Activated CD4-positive, alpha-beta T cell treated with anti-CD3 and anti-CD28 coated beads for 24 hours (primary cell): ENCODE measurements around the gene DARS1.
A peak's percentile ranks its signal among the peaks of the same experiment; 100 is the strongest.
"Not testable (repeated sequence)": the region's sequence is repeated elsewhere in the genome, so short reads cannot be mapped to it uniquely, and the experiment has no call there.

Experiments
- DNase-seq, 2 donors: peaks; one replicate each; pipeline ENCODE4 v3.0.0-alpha.2; 2020; ENCODE audit warnings: low read depth in 2 of 2

Gene DARS1

GRCh38 chr2:135945526-135945925 is 39.9 kb downstream of the DARS1 start:
- no peak for DNase-seq

DNA sequence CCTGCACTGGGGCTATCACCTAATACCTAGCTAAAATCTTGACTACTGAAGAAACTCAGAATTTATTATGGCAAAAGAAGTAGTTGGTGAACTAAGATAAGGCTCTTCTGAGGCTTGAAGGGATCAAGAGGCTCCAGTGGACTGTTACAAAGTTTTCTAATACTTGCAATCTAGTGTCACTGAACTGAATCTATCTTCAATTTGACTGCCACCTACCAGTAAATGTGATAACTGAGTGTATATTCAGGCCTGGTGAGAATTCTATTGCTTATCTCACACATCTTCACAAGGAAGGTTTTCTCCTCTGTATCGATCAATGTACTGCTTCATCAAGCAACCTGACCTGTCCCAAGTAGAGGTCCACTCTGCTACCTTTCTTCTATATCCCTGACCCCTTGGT is 40.8 kb downstream of the DARS1 start:
- DNase-seq, result no peak

GRCh38 chr2:135942936-135943688 is 42.3 kb downstream of the DARS1 start:
- DNase-seq, result no peak

DNA sequence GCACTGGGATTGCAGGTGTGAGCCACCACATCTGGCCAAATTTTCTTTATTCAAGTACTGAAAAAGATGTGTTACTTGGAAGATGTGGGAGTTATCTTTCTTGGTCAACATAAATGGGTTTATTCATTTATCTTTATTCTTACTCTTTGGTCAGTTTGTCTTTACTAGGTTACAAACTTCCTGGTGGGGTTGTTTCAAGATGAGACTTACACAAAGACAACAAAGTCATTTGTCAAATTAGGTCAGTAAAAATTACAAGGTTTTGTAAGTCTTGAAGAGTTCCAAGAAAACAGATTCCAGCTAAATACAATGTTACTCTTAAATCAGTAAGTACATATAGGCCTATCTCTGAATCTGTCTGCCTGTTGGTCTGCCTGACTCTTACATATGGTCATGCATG is 48.9 kb downstream of the DARS1 start:
- DNase-seq, result no peak

- no peak for DNase-seq
These were observed 49.5 kb downstream of the DARS1 start for GRCh38 chr2:135935914-135936313.

DNA sequence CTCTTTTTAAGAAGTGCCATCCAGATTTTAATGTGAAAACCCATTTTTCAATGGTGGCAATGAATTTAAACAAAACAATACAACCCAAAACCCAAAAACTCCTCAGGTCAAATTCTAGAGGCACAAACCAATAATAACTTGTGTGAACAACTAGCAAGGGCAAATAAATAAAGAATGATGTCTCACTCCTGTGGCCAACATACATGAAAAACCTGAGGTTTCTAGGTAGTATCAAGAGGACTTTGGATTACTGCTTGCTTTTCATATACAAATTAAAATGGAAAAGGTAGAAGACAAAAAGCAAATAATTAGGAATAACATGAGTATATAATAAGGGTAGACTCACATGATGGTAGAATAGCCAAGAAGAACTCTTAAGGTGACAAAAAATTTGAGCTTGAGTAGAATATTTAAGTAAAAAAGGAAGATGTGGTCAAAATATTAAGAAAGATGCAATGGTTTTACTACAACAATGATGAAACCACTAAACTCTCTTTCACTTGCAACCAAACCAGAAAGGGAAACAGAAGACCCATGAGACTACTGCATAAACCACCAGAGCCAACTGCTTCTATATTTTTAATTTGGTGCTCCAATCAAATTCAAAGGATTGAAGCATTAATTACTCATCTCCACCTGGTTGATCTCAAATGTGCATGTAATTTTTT is 53.5 kb downstream of the DARS1 start:
- DNase-seq, result no peak

DNA sequence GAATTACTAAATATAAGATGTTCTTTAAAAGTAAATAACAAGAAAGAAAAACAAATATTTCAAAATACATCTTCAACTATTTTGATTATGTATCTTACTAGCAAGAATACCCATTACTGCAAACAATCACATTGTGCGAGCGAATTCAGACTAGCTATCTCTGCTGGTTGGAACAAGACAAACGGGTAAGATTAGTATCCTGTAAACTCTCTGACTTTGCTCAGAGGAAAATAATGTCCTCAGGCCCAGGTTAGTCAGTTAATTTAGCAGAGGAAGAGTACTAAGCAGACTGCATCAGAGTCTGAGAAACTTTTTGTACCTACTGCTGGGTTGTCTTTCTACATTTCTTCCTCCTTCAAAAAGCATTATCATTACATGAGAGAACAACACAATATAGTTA is 58.8 kb downstream of the DARS1 start:
- DNase-seq, result no peak

- no peak for DNase-seq
These were observed 59.9 kb downstream of the DARS1 start for GRCh38 chr2:135925571-135925970.

DNA sequence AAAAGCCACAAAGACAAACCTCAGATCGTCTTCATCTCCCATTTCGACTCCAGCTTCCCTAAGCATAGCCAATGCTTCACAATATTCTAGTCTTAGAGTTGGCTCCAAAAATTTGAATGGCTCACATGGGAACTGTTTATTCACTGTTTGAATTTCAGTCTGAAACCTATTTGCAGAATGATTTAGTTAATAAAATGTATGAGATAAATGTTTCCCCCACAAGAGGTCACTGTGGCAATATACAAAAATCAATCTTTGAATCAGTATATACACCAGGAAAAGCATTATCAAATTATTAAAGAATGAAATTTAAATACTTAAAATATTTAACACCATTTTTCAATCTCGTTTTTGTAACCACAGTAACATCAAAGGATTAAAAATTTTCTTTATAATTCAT is 69.2 kb downstream of the DARS1 start:
- peak in 1 of 2 donors; percentile 6 for DNase-seq

DNA sequence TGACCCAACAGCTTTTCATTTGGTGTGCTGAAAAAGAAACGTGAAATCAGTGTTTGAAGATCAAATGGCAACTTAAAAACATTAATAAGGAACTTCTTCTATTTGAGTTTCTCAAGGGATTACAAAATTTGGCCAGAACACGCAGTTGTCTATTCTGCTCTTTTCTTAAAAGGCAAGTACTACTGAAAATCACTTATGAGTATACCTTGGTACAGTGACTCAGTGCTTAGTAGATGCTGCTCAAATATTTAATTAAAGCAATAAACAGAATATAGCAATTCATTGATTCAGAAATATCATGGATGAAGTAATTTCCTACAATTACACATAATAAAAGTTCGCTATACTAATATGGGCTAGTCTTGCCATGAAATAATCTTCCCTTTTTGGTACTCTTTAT is 70.9 kb downstream of the DARS1 start:
- no peak for DNase-seq

DNA sequence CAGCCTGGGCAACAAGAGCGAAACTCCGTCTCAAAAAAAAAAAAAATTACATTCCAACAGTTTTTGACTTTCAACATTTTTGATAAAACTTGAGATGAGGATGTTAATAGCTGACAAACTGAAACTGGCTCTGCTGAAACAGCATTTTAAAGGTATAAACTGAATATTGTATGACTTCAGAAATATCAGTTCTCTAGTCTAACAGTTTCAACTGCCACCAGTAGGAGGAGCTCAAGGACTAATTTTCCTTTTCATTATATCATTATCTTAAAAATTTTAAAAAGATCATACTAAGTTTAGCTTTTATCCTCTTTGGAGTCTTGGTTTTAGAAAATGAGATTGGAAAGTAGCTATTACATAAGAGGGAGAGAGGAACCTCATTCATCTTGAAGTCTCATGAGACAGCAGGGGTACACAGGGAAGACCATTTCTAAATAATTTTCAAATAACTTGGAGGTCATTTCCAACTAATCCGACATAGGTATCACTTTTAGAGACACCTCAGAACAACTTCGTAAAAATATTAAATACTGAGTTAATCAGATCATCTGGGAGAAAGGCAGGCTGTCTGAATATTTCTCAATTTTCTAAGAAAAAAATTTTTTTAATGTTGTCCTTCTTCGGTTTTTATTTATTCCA is 71.6 kb downstream of the DARS1 start:
- DNase-seq, result peak in 1 of 2 donors; percentile 52

GRCh38 chr2:135909976-135910375 is 75.5 kb downstream of the DARS1 start:
- no peak for DNase-seq

DNA sequence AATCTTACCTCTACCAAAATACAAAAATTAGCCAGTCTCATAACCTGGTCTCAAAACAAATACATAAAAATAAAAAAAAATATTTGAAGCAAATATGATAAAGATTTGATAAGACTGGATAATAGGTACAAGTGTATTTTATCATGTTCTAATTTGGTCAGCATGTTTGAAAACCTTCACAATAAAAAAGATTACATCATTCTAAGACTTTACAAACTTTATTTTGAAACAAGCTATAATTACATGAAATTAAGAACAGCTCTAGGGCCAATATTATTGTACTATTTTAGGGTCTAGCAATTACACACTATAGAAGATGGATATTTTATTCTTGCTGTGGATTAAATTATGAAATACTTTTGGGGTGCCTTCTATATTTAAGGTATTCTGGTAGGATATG is 79.7 kb downstream of the DARS1 start:
- no peak for DNase-seq

DNA sequence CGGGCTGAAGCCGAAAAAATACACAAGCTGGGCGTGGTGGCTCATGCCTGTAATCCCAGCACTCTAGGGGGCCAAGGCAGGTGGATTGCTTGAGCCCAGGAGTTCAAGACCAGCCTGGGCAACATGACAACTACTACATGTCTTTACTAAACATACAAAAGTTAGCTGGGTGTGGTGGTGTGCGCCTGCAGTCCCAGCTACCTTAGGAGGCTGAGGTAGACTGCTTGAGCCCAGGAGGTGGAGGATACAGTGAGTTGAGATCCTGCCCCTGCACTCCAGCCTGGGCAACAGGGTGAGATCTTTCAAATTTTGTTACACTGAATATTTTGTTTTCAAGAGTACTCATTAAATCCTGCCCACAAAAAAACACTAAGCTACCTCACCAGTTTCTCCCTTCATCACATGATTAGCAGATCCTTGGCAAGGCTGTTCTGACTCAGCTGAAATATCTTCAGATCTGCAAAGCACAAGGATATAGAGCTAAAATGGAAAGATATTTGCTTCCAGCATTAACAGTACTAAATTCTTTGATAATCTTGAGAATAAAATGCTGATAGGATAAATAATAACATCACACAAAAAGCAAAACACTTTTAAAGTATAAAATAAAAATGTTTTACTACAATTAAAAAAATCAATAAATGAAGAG is 81.0 kb downstream of the DARS1 start:
- DNase-seq, result no peak

DNA sequence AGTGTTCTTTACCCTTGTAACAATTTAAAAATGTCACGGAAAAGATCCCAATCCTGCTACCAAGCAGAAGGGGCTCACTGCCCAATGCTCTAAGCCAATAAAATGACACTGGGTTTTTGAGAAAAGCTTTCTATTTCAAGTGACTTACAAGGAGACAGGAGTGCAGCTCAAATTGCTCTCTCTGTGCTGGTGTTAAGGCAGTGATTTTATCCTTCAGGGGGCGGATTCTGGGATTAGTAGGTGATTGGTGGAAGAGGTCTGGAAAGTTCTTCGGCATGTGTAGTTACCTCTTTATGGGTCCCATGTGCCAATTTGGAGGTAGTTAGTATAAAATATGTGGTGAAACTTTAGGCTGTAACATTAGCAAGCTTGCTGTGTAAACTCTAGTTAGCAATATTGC is 81.8 kb downstream of the DARS1 start:
- no peak for DNase-seq

DNA sequence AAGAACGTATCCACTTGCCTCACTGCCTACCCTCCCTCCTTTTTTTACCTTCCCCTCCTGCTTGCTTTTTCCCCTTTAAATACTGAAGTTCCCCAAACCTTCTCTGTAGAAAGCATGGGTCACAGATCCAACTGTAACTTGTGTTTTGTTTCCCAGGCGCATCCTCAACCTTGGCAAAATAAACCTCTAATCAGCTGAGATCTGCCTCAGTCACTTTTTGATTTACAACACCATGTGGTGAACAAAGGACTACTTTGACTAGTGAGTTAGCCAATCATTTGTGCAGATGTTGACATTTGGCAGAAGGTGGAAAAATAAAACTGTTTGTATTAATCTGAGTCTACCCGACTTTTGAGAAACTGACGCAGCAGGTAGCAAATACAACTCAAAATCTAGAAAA is 85.9 kb downstream of the DARS1 start:
- no peak for DNase-seq

GRCh38 chr2:135898234-135898786 is 87.1 kb downstream of the DARS1 start:
- no peak for DNase-seq

- no peak for DNase-seq
These were observed 90.5 kb downstream of the DARS1 start for GRCh38 chr2:135894930-135895329.

DNA sequence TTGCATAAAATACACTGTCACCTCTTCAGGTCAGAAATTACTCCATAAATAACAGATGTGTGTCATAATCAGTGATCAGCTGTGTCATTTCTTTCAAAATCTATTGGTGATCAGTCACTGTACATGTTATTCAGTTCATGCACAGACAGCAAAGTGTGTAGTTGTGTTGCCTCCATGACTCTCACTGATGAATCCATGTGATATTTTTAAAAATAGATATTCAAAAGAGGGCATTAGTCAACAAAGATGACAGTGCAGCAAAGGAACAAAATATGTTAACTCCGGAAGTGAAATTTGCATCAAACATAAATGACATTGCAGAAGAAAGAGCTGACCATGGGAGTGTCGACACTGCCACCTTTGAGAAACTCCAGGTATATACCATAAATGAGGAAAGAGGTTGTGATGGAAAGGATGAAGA is 92.0 kb downstream of the DARS1 start:
- no peak for DNase-seq

DNA sequence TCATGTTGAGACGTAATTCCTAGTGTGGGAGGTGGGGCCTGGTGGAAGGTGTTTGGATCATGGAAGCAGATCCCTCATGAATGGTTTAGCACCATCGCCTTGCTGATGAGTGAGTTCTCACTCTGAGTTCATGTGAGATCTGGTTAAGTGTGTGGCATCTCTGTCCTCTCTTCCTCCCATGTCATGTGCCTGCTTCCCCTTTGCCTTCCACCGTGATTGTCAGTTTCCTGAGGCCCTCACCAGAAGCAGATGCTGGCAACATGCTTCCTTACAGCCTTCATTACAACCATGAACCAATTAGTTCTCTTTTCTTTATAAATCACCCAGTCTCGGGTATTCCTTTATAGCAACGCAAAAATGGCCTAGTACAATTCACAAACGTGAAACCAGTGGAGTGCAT is 94.6 kb downstream of the DARS1 start:
- no peak for DNase-seq

GRCh38 chr2:135890149-135890548 is 95.3 kb downstream of the DARS1 start:
- no peak for DNase-seq

- DNase-seq, result not testable (repeated sequence)
These were observed 96.8 kb downstream of the DARS1 start for GRCh38 chr2:135888587-135888986.
